Sigmoid colon (tissue), 3 donors: Measurements from ENCODE around the gene DIP2C.

Experiments
- CTCF ChIP-seq, 4 experiments: fragments of 450-650 bp in 3 of 4; fragments of 200-600 bp in 1 of 4; IDR thresholded peaks; one replicate each; pipeline ENCODE4 v1.5.1; 2016 to 2019; ENCODE audit warnings: antibody characterized with exemption in 4 of 4, mild to moderate bottlenecking in 3 of 4, moderate library complexity in 2 of 4
- POLR2A ChIP-seq, 2 donors: fragments of 450-650 bp; IDR thresholded peaks; one replicate each; pipeline ENCODE4 v1.6.1; 2016; ENCODE audit warnings: antibody characterized with exemption in 2 of 2, mild to moderate bottlenecking in 2 of 2, moderate library complexity in 2 of 2

GRCh38 chr10:535952-536351 is 153.5 kb downstream of the DIP2C start:
- no peak for TF ChIP-seq POLR2A (IDR thresholded peaks at IDR 0.05)
- TF ChIP-seq CTCF (IDR thresholded peaks at IDR 0.05): no peak
